SU-DHL-6 (cell line): ENCODE data around the gene ZNF746.

Experiments used
- H2AFZ ChIP-seq: fragments of 200-600 bp; sonication (generic); 2 replicates; pipeline ENCODE4 v1.6.1; 2014; ENCODE audit warnings: low read depth, mild to moderate bottlenecking, moderate library complexity, mixed read lengths, antibody characterized with exemption, low read length; ENCODE audit not compliant: severe bottlenecking
- H3F3A ChIP-seq: fragments of 200-600 bp; shearing (Covaris generic); 2 replicates; pipeline ENCODE4 v1.6.0; 2016; ENCODE audit warnings: antibody characterized with exemption, mild to moderate bottlenecking; ENCODE audit not compliant: insufficient read depth
- H3K27ac ChIP-seq: fragments of 200-600 bp; sonication (generic); 2 replicates; pipeline ENCODE4 v1.5.1; 2016; ENCODE audit warnings: low read depth, mild to moderate bottlenecking, low read length, moderate library complexity, mixed read lengths
- H3K27me3 ChIP-seq: fragments of 200-600 bp; sonication (generic), shearing (Covaris generic); 2 replicates; pipeline ENCODE4 v1.6.0; 2014; ENCODE audit warnings: mild to moderate bottlenecking, low read length
- H3K36me3 ChIP-seq: fragments of 200-600 bp; sonication (generic); 2 replicates; pipeline ENCODE4 v1.6.1; 2014; ENCODE audit warnings: mild to moderate bottlenecking, low read length, mixed read lengths
- H3K4me2 ChIP-seq: fragments of 300-600, 200-600 bp; shearing (Covaris generic), sonication (generic); 2 replicates; pipeline ENCODE4 v1.6.0; 2014; ENCODE audit warnings: low read length, low read depth, mild to moderate bottlenecking; ENCODE audit not compliant: poor library complexity, severe bottlenecking
- H3K4me3 ChIP-seq: fragments of 200-600 bp; sonication (generic); 2 replicates; pipeline ENCODE4 v1.5.1; 2014; ENCODE audit warnings: antibody characterized with exemption, low read length, mild to moderate bottlenecking, mixed read lengths; ENCODE audit not compliant: insufficient read depth, poor library complexity, severe bottlenecking
- H3K79me2 ChIP-seq: fragments of 200-600 bp; sonication (generic); 2 replicates; pipeline ENCODE4 v1.6.1; 2014; ENCODE audit warnings: mild to moderate bottlenecking, low read length, moderate library complexity; ENCODE audit not compliant: insufficient read depth
- H3K9ac ChIP-seq: fragments of 200-600 bp; sonication (generic); 2 replicates; pipeline ENCODE4 v1.7.0; 2014; ENCODE audit warnings: mild to moderate bottlenecking, low read length
- H3K9me2 ChIP-seq: fragments of 200-600 bp; sonication (generic); replicated peaks from 2 replicates; pipeline ENCODE4 v1.6.1; 2014; ENCODE audit warnings: low read length; ENCODE audit not compliant: insufficient read depth
- H3K9me3 ChIP-seq: fragments of 200-600 bp; sonication (generic); 2 replicates; pipeline ENCODE4 v1.6.1; 2014; ENCODE audit warnings: low read length, mixed read lengths; ENCODE audit not compliant: insufficient read depth
- H4K20me1 ChIP-seq: fragments of 200-600 bp; sonication (generic); 2 replicates; pipeline ENCODE4 v1.6.1; 2014; ENCODE audit warnings: low read depth, mild to moderate bottlenecking, antibody characterized with exemption, low read length, moderate library complexity, mixed read lengths
- EZH2phosphoT487 ChIP-seq: fragments of 200-600 bp; sonication (generic), shearing (Covaris generic); conservative IDR thresholded peaks from 2 replicates; pipeline ENCODE4 v1.6.1; 2018; ENCODE audit warnings: mild to moderate bottlenecking, antibody characterized with exemption, low read length, moderate library complexity, mixed read lengths
- TF ChIP-seq, protein P1 (sequence below): fragments of 200-600 bp; sonication (generic); IDR thresholded peaks from one replicate; pipeline ENCODE4 v1.5.1; 2017; ENCODE audit warnings: antibody characterized with exemption, mild to moderate bottlenecking, low read length, moderate library complexity; ENCODE audit not compliant: insufficient read depth, poor library complexity, severe bottlenecking

The ZNF746 gene

DNA sequence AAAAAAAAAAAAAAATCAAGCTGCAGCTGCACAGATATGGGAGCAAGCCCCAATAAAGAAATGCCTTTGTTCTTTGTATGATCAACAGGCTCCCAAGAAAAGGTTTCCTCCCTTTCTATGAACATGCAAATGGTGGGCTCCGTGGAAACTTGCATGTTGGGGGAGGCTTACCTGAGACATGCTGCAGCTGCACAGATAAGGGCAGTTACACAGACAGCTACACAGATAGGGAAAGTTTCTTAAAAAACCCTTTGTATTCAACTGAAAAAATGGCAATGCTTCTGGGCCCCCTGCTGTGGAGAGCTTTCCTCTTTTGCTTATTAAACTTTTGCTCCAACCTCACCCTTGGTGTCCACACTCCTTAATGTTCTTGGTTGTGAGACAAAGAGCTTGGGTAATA lies 29.8 kb upstream of the ZNF746 start:
- Histone ChIP-seq H2AFZ (no peak overlapping the region), H3K9me3 (peaks cover 36% of the 10 kb centered on the region)

DNA sequence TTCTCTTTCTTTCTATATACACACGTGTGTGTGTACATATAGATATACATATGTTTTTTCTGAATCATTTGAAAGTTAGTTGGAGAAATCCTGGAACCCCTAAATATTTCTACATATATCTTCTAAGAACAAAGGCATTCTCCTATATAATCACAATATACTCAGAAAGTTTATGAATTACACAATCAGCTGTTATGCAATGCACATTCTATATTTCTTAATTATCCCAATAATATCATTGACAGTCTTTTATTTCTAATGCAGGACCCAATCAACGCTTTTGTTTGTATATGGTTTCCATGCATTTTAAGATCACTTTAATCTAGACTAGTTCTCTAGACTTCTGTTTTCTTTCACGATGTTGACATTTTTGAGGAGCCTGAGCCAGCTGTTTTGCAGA lies 27.7 kb upstream of the ZNF746 start:
- H3K27ac ChIP-seq: no peak overlapping the region
- H3K36me3 ChIP-seq: 0 out of 2 replicates have a peak, but pooled peaks cover 4% of the 10 kb centered on the region
- peaks cover 30% of the 10 kb centered on the region for H3K9me3 ChIP-seq
- no peaks in the 10 kb centered on the region for H3F3A ChIP-seq
- H3K4me2 ChIP-seq: no peak overlapping the region
- no peaks in the 10 kb centered on the region for H3K27me3 ChIP-seq
- no peak overlapping the region for H3K4me3 ChIP-seq
- H2AFZ ChIP-seq: no peak overlapping the region
- no peaks in the 10 kb centered on the region for H3K9me2 ChIP-seq
- H4K20me1 ChIP-seq: no peaks in the 10 kb centered on the region
- no peak overlapping the region for H3K9ac ChIP-seq
- H3K79me2 ChIP-seq: no peaks in the 10 kb centered on the region
- TF ChIP-seq, protein P1, sequence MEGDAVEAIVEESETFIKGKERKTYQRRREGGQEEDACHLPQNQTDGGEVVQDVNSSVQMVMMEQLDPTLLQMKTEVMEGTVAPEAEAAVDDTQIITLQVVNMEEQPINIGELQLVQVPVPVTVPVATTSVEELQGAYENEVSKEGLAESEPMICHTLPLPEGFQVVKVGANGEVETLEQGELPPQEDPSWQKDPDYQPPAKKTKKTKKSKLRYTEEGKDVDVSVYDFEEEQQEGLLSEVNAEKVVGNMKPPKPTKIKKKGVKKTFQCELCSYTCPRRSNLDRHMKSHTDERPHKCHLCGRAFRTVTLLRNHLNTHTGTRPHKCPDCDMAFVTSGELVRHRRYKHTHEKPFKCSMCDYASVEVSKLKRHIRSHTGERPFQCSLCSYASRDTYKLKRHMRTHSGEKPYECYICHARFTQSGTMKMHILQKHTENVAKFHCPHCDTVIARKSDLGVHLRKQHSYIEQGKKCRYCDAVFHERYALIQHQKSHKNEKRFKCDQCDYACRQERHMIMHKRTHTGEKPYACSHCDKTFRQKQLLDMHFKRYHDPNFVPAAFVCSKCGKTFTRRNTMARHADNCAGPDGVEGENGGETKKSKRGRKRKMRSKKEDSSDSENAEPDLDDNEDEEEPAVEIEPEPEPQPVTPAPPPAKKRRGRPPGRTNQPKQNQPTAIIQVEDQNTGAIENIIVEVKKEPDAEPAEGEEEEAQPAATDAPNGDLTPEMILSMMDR: no peak

More for the DNA sequence above, 29.8 kb upstream of the ZNF746 start:
- Histone ChIP-seq H3K79me2 (no peaks in the 10 kb centered on the region), H4K20me1 (no peaks in the 10 kb centered on the region), H3K27ac (no peak overlapping the region), H3K36me3 (0 out of 2 replicates have a peak, but pooled peaks cover 4% of the 10 kb centered on the region), H3K27me3 (no peaks in the 10 kb centered on the region), H3K9me2 (no peaks in the 10 kb centered on the region), H3K9ac (no peak overlapping the region), H3K4me3 (no peak overlapping the region), H3K4me2 (no peak overlapping the region), H3F3A (no peaks in the 10 kb centered on the region)
- no peak for TF ChIP-seq EZH2phosphoT487
- TF ChIP-seq, protein P1: no peak

- Histone ChIP-seq H3K4me3 (no peak overlapping the region), H3K4me2 (no peak overlapping the region), H3K9me3 (peaks cover 21% of the 10 kb centered on the region; the same call in 1 of the 2 replicates), H4K20me1 (no peaks in the 10 kb centered on the region), H3K79me2 (no peaks in the 10 kb centered on the region), H3K9me2 (no peaks in the 10 kb centered on the region), H3K36me3 (0 out of 2 replicates have a peak, but pooled peaks cover 4% of the 10 kb centered on the region), H3K27me3 (no peaks in the 10 kb centered on the region), H2AFZ (no peak overlapping the region), H3K9ac (no peak overlapping the region), H3F3A (no peaks in the 10 kb centered on the region), H3K27ac (no peak overlapping the region)
- no peak for TF ChIP-seq EZH2phosphoT487
- TF ChIP-seq, protein P1: no peak
Observed at GRCh38 chr7:149524394-149524793, 26.8 kb upstream of the ZNF746 start.
